DMS114 treated with DMSO at 0.1 percent for 48 hours (cell line): ENCODE measurements around the gene CDC27.
"Not testable (repeated sequence)": the region's sequence is repeated elsewhere in the genome, so short reads cannot be mapped to it uniquely, and the experiment has no call there.

Source experiments
- DNase-seq: peaks from one replicate; lab custom pipeline; 2025; ENCODE audit not compliant: unreplicated experiment; lab: John Stamatoyannopoulos, UW

Gene CDC27

DNA sequence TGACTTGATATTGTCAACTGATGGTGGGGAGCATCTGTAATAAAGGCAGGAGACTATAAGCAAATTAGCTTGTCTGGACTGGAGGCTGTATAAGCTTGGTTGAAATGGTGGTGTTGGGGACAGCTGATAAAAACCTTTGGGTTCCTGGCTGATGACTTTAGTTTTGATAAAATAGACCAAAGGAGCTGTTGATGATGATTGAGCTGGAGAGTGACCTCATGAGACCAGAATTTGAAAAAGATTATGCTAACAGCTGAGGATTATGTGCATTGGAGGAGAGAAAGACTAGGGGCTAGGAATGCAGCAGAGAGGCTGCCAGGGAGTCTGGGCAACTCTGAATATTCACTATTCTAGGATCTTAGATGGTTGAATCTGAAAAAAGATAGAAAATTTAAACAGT is 8.7 kb upstream of the CDC27 start:
- no peak for DNase-seq

DNA sequence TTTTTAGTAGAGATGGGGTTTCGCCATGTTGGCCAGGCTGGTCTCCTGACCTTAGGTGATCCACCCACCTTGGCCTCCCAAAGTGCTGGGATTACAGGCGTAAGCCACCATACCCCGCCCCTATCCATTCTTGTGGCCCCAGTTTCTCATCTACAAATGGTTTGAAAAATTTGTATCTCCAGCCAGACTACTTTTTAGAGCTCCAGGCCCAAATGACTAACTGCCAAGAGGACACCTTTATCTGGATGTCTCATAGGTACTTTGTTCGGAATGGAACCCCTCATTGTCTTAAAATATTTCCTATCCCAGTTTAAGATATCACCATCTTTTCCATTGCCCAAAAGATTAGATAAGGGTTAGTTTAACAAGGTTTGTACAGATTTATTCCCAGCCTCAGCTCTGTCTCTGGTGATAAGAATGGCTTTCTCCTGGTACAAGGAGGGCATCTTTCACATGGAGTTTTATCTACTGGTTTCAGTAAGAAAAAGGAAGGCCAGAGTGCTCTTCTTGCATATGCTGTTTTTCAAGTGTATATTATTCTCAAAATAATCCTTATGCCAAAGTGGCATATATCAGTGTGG is 4.9 kb upstream of the CDC27 start:
- no peak for DNase-seq

DNA sequence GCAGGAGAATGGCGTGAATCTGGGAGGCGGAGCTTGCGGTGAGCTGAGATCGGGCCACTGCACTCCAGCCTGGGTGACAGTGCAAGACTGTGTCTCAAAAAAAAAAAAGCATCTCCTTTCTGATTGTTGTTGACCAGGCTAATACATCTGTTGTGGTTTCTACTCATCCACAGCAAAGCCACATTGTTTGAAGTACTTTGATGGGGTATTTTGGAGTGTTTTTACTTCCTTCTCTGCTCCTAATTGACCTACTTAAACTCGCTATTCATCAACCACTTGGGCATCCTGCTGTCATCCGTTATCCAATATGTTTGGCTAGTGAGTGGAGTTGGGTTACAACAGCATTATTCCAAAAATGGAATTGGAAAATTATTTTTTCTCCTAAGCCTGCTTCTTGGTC is 3.5 kb upstream of the CDC27 start:
- DNase-seq, result no peak

DNA sequence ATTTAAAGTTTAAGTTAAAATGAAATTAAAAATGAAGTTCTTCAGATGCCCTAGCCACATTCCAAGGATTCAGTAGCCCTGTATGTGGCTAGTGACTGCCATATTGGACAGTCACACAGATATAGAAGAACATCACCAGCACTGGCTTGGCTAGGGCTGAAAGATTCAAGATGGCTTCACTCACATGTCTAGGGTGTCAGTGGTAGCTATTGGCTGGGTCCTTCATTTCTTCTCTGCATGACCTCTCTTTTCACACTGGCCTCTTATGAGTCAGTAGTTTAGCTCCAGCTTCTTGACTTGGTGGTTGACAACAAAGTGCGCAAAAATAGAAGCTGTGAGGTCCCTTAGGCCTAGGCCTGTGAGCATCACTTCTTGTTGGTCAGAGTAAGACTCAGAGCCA is 1.7 kb upstream of the CDC27 start:
- no peak for DNase-seq

DNA sequence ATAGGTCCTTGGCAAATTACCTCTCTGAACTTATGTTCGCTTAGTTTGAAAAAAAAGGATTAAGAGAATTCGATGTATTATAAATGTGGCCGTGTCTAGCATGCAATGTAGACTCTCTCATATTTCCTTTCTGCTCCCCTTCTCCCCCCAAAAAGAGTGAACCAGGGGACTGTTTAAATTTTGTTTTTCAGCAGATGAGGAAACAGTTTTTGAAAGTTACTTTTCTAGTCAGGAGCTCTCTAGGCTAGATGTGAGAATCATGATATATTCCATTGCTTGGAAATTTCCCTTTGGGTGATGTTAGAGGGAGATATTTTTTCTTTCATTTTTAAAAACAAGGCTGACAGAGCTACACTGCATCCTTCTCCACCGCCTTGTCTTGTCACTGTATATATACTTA is 1.1 kb upstream of the CDC27 start:
- DNase-seq, result no peak

DNA sequence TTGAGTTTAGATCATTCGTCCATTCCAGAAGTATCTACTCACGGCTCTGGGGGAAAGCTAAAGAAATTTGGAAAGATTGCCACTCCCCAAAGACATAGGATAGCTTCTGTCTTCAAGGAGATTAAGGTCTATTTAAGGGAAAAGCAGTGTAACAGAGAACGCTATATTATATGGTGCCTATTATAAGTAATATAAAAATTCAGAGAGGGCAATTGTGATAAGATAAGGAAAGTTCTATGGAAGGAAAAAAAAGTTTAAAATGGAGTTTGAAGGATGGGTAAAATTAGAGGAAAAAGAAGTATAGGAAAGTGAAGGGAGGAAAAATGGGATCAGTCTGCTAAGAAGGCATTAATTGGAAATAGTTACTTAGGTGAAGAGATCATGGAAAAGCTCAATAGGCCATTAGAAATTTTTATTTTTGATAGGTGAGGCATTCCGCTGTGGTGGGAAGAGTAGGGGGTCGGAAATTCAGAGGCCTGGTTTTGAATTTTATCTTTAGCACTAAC is 690 bp upstream of the CDC27 start:
- no peak for DNase-seq

DNA sequence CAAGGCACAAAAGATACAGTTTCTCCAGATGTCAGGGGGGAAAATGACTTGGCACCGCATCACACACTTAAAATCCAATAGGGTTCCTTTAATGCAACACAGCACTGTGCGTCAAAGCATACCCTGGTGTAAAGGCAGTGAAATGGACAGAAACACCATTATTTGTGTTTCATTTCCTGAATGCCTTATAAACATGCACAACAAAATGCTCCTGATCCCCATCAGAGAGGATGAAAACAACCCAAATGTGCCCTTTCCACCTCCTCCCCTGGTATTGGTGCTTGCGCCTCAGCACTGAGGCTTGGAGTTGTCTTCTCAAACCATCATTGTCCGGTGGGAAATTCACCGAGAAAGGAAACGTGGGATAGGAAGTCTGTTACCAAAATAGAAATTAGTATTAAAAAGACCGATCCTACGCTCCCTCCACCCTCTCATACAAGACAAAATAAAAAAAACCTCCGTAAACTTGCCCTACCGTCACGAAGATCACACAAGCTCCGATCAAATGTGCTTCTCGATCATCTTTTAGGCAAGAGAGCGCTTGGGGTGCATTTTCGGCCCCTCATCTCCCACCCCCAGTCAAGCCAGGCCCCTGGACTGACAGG is 722 bp downstream of the CDC27 start:
- peak; percentile 13 for DNase-seq

DNA sequence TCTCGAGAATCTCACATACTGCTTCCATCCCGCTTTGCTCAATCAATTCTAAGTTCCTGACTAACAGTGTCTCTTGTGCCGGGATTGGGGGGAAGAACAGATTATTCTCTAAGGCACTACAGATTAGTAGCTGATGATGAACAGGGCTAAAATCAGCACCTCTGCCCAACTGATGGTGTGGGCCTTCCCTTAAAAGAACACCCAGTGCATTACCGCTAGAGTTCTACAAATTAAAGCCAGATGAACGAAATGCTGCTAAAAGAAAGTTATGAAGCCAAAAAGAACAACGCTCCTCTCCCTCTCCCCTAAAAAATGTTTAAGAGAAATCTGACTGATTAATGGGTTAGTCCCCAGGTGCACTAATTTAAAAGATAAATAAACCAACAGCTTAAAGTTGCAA is 4.4 kb downstream of the CDC27 start:
- no peak for DNase-seq

DNA sequence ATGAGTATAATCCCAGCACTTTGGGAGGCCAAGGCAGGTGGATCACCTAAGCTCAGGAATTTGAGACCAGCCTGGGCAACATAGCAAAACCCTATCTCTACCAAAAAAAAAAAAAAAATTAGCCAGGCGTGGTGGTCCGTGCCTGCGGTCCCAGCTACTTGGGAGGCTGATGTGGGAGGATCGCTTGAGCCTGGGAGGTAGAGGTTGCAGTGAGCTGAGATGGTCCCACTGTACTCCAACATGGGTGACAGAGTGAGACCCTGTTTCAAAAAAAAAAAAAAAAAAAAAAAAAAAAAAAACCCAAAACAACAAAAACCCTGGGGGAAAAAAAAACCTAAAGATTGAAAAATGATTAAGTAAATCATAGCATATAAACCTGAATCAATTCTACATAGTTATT is 8.1 kb downstream of the CDC27 start:
- not testable (repeated sequence) for DNase-seq

DNA sequence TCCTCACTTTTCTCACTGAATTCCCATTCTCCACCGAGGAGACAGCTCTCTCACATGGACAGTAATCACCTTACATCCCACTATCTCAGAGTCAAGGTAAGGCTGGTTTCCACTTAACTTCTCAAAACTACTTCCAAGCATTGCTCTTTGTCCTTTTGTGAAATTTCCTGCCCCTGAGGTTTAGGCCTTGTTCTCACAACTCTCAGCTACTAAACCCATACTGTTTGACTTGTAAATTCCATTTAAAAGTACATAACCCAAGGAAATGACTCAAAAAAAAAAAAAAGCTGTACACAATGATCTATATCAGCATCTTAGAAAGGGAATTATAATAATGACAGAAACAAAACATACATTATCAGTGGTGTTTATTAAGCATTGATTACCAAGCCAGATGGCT is 8.8 kb downstream of the CDC27 start:
- DNase-seq, result no peak

DNA sequence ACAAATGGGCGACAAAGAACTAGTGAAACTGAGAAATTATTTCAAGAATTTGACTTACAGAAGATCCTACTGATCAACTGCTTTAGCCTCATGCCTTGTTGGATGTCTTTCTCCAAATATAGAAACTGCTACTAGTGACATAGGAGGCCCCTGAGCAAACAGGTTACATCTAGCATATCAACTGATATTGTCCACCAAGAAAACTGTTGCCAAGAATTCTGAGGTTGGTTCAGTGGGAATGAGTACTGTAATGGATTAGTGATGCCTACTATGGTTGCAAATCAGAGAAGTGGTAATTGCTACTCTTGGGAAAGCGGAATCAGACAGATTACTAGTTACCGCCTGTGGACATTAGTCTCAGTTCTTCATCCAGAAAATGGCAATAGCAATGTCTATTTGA is 10.0 kb downstream of the CDC27 start:
- DNase-seq, result no peak

DNA sequence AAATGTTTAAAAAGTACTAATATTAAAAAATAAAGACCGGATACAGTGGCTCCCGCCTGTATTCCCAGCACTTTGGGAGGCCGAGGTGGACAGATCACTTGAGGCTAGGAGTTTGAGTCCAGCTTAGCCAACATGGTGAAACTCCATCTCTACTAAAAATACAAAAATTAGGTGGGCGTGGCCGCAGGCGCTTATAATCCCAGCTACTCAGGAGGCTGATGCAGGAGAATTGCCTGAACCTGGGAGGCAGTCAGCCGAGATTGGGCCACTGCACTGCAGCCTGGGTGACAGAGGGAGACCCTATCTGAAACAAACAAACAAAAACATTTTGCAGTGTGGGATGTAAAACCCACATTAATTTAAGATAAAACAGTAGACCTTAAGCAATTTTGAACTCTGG is 11.8 kb downstream of the CDC27 start:
- DNase-seq, result no peak

DNA sequence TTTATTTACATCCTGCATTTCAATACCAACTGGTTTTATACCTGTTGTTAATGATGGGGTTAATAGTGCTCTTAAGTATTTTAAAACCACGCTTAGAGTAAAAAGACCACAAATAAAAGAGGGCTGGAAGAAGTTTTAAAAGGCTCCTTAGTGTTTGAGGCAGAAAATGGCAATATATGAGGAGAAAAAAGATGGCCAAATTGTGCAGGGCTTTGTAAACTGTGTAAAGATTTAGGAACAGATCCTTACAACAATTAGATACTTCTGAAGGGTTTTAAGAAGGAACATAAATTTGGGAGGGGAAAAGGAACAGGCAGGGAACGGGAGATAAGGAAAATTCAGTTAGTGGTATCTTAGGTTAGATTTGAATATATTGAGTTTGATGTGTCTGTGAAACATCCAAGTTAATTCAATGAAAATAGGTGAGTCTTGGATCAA is 12.7 kb downstream of the CDC27 start:
- DNase-seq, result no peak

DNA sequence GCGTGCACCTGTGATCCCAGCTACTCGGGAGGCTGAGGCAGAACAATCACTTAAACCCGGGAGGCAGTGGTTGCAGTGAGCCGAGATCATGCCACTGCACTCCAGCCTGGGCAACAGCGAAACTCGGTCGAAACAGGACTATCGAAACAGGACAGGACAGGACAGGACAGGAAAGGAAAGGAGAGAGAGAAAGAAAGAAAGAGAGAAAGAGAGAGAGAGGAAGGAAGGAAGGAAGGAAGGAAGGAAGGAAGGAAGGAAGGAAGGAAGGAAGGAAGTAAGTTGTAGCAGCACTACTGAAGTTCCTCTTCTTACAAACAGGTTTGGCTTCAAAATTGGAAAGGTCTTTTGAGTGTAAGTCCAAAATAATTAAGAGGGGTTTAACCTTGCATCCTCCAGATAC is 14.3 kb downstream of the CDC27 start:
- not testable (repeated sequence) for DNase-seq

DNA sequence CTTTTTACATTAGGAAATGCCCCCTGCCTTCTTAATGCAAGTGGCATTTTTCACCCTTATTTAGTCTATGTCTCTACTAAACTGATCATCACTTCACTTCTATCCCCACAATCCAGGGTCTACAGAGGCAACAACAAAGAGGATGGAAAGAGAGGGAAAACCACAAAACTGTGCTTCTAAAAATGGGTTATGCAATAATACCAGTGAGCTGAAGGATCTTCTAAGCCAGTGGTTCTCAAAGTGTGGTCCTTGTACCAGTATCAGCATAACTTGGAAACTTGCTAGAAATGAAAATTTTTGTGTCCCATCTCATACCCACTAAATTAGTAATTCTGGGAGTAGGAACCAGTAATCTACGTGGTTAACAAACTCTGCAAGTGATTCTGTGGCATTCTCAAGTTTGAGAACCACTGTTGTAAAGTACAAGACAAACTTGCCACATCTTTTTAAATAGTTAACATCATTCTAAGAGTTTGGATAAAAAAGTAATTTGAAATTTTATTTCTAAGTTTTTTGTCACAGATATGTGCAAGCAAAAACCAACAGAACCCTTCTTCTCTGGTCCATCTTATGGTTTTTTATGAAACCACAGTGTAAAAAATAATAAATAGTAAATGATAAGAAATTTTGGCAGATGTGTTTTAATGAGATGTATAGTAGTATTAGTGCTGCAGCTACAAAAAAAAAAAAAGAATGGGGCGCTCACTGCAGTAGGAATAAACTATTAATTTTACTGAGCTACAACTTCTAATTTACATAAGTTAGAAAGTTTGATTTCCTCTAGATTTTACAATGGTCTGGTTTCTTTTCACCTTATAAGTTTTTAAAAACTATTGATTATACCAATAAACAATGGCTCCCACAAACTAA is 16.2 kb downstream of the CDC27 start:
- no peak for DNase-seq

DNA sequence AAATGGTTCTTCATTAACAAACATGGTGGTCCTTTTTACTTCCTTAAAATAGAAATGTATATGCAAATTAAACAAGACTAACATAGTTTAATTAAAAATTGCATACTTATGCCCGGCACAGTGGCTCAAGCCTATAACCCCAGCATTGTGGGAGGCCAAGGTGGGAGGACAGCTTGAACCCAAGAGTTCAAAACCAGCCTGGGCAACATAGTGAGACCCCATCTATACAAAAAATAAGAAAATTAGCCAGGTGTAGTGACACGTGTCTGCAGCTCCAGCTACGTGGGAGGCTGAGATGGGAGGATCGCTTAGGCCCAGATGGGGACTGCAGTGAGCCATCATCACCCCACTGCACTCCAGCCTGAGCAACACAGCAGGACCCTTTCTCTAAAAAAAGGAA is 18.4 kb downstream of the CDC27 start:
- DNase-seq, result no peak

DNA sequence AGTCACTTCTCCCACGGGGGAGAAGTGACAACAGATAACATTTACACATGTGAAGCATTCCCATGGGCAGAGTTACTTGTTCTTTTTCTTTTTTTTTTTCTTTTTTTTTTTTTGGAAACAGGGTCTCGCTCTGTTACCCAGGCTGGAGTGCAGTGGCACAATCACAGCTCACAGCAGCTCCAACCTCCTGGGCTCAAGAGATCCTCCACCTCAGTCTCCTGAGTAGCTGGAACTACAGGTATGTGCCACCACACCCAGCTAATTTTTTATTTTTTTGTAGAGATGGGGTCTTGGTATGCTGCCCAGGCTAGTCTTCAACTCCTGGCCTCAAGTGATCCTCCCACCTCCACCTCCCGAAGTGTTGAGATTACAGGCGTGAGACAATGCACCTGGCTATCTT is 20.2 kb downstream of the CDC27 start:
- not testable (repeated sequence) for DNase-seq

DNA sequence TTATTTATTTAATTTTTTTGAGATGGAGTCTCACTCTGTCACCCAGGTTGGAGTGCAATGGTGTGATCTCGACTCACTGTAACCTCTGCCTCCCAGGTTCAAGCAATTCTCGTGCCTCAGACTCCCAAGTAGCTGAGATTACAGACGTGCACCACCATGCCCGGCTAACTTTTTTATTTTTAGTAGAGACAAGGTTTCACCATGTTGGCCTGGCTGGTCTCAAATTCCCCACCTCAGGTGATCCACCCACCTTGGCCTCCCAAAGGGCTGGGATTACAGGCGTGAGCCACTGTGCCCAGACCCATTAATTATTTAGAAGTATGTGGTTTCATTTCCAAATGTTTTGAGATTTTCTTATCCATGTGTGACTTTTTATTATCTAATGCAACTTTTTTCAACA is 22.2 kb downstream of the CDC27 start:
- DNase-seq, result not testable (repeated sequence)

DNA sequence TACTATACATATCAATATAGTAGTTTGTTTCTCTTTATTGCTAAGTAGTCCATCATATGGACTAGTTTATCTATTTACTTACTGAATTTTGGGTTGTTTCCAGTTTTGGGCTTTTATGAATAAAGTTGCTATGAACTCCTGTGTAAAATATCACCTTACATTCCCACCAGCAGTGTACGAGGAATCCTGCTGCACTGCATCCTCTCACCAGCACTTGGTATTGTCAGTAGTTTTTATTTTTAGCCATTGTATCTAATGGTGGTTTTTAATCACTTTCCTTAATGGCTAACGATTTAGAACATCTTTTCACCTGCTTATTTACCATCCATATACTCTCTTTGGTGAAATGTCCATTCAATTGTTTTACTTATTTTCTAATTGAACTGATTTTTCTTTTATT is 24.0 kb downstream of the CDC27 start:
- no peak for DNase-seq

DNA sequence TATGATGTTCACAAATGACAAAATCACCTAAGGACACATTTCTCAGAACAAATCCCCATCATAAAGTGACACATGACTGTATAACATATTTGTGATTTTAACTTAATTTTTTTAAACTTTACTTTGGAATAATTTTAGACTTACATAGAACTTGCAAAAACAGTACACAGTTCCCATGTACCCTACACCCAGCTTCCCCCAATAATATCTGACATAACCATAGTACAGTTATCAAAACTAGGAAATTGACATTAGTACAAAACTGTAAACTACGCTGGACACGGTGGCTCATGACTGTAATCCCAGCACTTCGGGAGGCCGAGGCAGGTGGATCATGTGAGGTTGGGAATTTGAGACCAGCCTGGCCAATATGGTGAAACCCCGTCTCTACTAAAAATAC is 24.8 kb downstream of the CDC27 start:
- no peak for DNase-seq

DNA sequence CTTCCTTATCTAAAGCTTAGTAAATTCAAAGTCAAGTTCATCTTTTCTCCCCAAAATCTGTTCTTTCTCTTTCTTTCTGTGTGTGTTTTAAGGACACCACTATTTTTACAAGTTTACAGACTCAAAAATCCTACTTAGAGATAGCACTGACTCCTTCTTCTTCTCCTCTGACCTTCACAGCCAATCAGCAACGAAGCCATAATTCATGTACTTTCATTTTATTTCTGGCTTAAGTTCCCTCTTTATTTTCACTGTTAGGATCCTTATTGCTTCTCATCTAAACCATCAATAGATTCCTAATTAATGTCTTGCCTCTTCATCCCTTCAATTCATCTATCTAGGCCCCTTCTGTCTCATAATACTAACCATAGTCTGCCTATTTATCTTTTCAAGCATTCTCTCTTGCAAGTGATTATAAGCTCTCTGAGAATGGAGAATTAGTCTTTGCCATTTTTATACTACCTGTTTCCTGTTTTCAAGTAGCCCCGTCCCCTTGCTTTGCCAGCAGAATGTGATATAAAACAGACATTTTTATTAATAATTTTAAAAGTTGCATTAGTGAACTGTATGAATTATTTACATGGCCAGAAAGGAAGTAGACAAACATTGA is 27.0 kb downstream of the CDC27 start:
- DNase-seq, result no peak

DNA sequence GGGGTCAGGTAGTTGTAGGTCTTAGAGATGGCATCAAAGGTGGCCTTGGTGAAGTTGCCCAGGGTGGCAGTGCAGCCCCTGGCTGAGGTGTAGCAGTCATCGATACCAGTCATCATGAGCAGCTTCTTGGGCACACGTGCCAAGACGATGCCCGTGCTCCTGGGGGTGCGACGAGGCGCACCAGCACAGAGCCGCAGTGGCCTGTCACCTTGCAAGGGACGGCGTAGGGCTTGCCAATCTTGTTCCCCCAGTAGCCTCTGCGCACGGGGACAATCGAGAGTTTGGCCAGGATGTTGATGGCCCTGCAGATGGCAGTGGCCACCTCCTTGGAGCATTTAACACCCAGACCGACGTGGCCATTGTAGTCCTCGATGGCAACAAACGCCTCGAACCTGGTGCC is 29.8 kb downstream of the CDC27 start:
- DNase-seq, result no peak
